Measurements from ENCODE around the gene ORAI3.
A peak's percentile ranks its signal among the peaks of the same experiment; 100 is the strongest.
"Not testable (repeated sequence)": the region's sequence is repeated elsewhere in the genome, so short reads cannot be mapped to it uniquely, and the experiment has no call there.

The ORAI3 gene

GRCh38 chr16:30924076-30924912 is 24.6 kb upstream of the ORAI3 start:
- DNase-seq (ENCODE audit: low spot score): no peak

GRCh38 chr16:30924913-30925631 is 23.8 kb upstream of the ORAI3 start:
- no peak for DNase-seq (ENCODE audit: low spot score)

GRCh38 chr16:30925632-30925987 is 23.3 kb upstream of the ORAI3 start:
- no peak for DNase-seq (ENCODE audit: low spot score)

GRCh38 chr16:30925995-30926811 is 22.7 kb upstream of the ORAI3 start:
- no peak for DNase-seq (ENCODE audit: low spot score)

GRCh38 chr16:30926937-30927788 is 21.7 kb upstream of the ORAI3 start:
- no peak for DNase-seq (ENCODE audit: low spot score)

GRCh38 chr16:30927789-30928378 is 21.0 kb upstream of the ORAI3 start:
- DNase-seq (ENCODE audit: low spot score): peak; percentile 36

- DNase-seq (ENCODE audit: low spot score): no peak
These were observed 20.5 kb upstream of the ORAI3 start for GRCh38 chr16:30928390-30928789.

- DNase-seq (ENCODE audit: low spot score): no peak
These were observed 19.7 kb upstream of the ORAI3 start for GRCh38 chr16:30929167-30929566.

- no peak for DNase-seq (ENCODE audit: low spot score)
These were observed 18.7 kb upstream of the ORAI3 start for GRCh38 chr16:30930160-30930571.

GRCh38 chr16:30931068-30931650 is 17.7 kb upstream of the ORAI3 start:
- DNase-seq (ENCODE audit: low spot score): no peak

GRCh38 chr16:30934827-30935557 is 13.9 kb upstream of the ORAI3 start:
- DNase-seq (ENCODE audit: low spot score): peak; percentile 16

- no peak for DNase-seq (ENCODE audit: low spot score)
These were observed 11.2 kb upstream of the ORAI3 start for GRCh38 chr16:30937692-30938091.

GRCh38 chr16:30939571-30939970 is 9.3 kb upstream of the ORAI3 start:
- not testable (repeated sequence) for DNase-seq (ENCODE audit: low spot score)

GRCh38 chr16:30941600-30942425 is 7.1 kb upstream of the ORAI3 start:
- DNase-seq (ENCODE audit: low spot score): peak; percentile 68

GRCh38 chr16:30942426-30942806 is 6.5 kb upstream of the ORAI3 start:
- DNase-seq (ENCODE audit: low spot score): no peak

- DNase-seq (ENCODE audit: low spot score): no peak
These were observed 4.5 kb upstream of the ORAI3 start for GRCh38 chr16:30944352-30944751.

GRCh38 chr16:30946671-30947540 is 2.0 kb upstream of the ORAI3 start:
- no peak for DNase-seq (ENCODE audit: low spot score)

- DNase-seq (ENCODE audit: low spot score): no peak
These were observed 1.4 kb upstream of the ORAI3 start for GRCh38 chr16:30947541-30947858.
